Left ventricle myocardium inferior (tissue), 1 donor: Measurements from ENCODE around the gene JARID2. TPM values are rescaled to one million over a fixed set of nuclear protein-coding genes. Genes with fewer than 3 reads are reported as not detected.

Source experiments
- DNase-seq: peaks from one replicate; pipeline ENCODE4 v3.0.0-alpha.2; 2020
- H3K27ac ChIP-seq: fragments of 200-600 bp; replicated peaks from 2 replicates; pipeline ENCODE4 v1.8.0; 2021
- H3K27me3 ChIP-seq: fragments of 200-600 bp; 2 replicates; pipeline ENCODE4 v1.8.0; 2021; ENCODE audit warnings: low read depth
- H3K36me3 ChIP-seq: fragments of 200-600 bp; 2 replicates; pipeline ENCODE4 v1.8.0; 2021
- H3K4me1 ChIP-seq: fragments of 200-600 bp; 2 replicates; pipeline ENCODE4 v1.8.0; 2021
- H3K4me3 ChIP-seq: fragments of 200-600 bp; 2 replicates; pipeline ENCODE4 v1.8.0; 2021; ENCODE audit warnings: mild to moderate bottlenecking, moderate library complexity
- H3K9me3 ChIP-seq: fragments of 200-600 bp; replicated peaks from 2 replicates; pipeline ENCODE4 v1.8.0; 2021
- CTCF ChIP-seq: fragments of 200-600 bp; IDR thresholded peaks from 2 replicates; pipeline ENCODE4 v1.8.0; 2021; ENCODE audit warnings: antibody characterized with exemption, mild to moderate bottlenecking, borderline replicate concordance
- intact Hi-C: fragments of 100-400 bp; cut with micrococcal nuclease; formaldehyde crosslinking; loops from one replicate; pipeline ENCODE4 v1.11.0; 2022
- total RNA-seq: library from RNA; stranded (reverse); fragmentation: NEBNext Ultra II Directional; extraction: Animal tissue kit (Norgen Biotek cat#: 25700); gene quantifications from one replicate; pipeline ENCODE4 v1.2.1, GENCODE V29; 2021
- donor health status: DM: no; HTN: yes; CAD: no; lungs with severe emphysema.

The JARID2 gene
- total RNA-seq, 1 donor from 2014 or later = 6.5 TPM

GRCh38 chr6:15404685-15404980, 158.8 kb downstream of the JARID2 start:
- Histone ChIP-seq H3K9me3 (no peaks in the 10 kb centered on the region), H3K27ac (no peak overlapping the region), H3K4me3 (no peak overlapping the region), H3K36me3 (no peaks in the 10 kb centered on the region), H3K27me3 (no peaks in the 10 kb centered on the region), H3K4me1 (peaks cover 92% of the 10 kb centered on the region)
- no peak for DNase-seq
- TF ChIP-seq CTCF = no peak
- intact Hi-C loops = no loop called here

- Histone ChIP-seq H3K4me1 (peaks cover 88% of the 10 kb centered on the region), H3K9me3 (no peaks in the 10 kb centered on the region), H3K27me3 (no peaks in the 10 kb centered on the region), H3K36me3 (no peaks in the 10 kb centered on the region), H3K4me3 (no peak overlapping the region), H3K27ac (no peak overlapping the region)
- DNase-seq = no peak
- TF ChIP-seq CTCF = no peak
- intact Hi-C loops = no loop called here
Measured at GRCh38 chr6:15405129-15406068, 159.5 kb downstream of the JARID2 start.

GRCh38 chr6:15406452-15406851, 160.6 kb downstream of the JARID2 start:
- no peak for TF ChIP-seq CTCF
- no peak overlapping the region for H3K4me3 ChIP-seq
- no peaks in the 10 kb centered on the region for H3K27me3 ChIP-seq
- no peak for DNase-seq
- intact Hi-C loops = no loop called here
- no peaks in the 10 kb centered on the region for H3K36me3 ChIP-seq
- H3K27ac ChIP-seq = no peak overlapping the region
- H3K4me1 ChIP-seq = peaks cover 83% of the 10 kb centered on the region
- no peaks in the 10 kb centered on the region for H3K9me3 ChIP-seq

GRCh38 chr6:15408008-15408407, 162.1 kb downstream of the JARID2 start:
- no peak overlapping the region for H3K27ac ChIP-seq
- peaks cover 3% of the 10 kb centered on the region for H3K36me3 ChIP-seq
- TF ChIP-seq CTCF = no peak
- DNase-seq = no peak
- intact Hi-C loops = no loop called here
- H3K4me1 ChIP-seq = peaks cover 74% of the 10 kb centered on the region
- H3K4me3 ChIP-seq = no peak overlapping the region
- H3K9me3 ChIP-seq = no peaks in the 10 kb centered on the region
- no peaks in the 10 kb centered on the region for H3K27me3 ChIP-seq

GRCh38 chr6:15408758-15409157, 162.9 kb downstream of the JARID2 start:
- no peaks in the 10 kb centered on the region for H3K27me3 ChIP-seq
- H3K4me1 ChIP-seq = peaks cover 74% of the 10 kb centered on the region
- H3K4me3 ChIP-seq = no peak overlapping the region
- H3K27ac ChIP-seq = no peak overlapping the region
- DNase-seq = no peak
- H3K9me3 ChIP-seq = no peaks in the 10 kb centered on the region
- TF ChIP-seq CTCF = no peak
- peaks cover 3% of the 10 kb centered on the region for H3K36me3 ChIP-seq
- intact Hi-C loops = no loop called here
